ENCODE measurements around the gene TBC1D9.

DNA sequence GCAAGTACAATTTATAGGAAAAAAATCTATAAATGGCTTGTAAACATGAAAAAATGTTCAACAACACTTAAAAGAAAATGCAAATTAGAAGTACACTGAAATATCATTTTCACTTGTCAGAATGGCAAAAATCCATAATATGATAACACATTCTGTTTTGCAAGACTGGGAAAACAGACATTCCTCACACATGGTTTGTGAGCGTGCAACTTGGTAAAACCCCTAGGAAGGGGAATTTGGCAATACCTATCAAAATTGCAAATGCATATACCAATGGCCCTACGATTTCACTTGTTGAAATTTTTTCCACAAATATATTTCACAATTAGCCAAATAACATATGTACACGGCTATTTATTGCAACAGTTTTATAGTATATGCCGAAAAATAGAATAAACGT is 31.4 kb downstream of the TBC1D9 start:
- no peak for TF ChIP-seq POLR2AphosphoS5 (IDR thresholded peaks at IDR 0.05; ENCODE audit: low read depth, low read length)
- TF ChIP-seq, protein P1, sequence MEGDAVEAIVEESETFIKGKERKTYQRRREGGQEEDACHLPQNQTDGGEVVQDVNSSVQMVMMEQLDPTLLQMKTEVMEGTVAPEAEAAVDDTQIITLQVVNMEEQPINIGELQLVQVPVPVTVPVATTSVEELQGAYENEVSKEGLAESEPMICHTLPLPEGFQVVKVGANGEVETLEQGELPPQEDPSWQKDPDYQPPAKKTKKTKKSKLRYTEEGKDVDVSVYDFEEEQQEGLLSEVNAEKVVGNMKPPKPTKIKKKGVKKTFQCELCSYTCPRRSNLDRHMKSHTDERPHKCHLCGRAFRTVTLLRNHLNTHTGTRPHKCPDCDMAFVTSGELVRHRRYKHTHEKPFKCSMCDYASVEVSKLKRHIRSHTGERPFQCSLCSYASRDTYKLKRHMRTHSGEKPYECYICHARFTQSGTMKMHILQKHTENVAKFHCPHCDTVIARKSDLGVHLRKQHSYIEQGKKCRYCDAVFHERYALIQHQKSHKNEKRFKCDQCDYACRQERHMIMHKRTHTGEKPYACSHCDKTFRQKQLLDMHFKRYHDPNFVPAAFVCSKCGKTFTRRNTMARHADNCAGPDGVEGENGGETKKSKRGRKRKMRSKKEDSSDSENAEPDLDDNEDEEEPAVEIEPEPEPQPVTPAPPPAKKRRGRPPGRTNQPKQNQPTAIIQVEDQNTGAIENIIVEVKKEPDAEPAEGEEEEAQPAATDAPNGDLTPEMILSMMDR (IDR thresholded peaks at IDR 0.05), result no peak
